GM12864 (cell line): ENCODE measurements around the gene EPHB3.

Source experiments
- DNase-seq: peaks from one replicate; pipeline ENCODE4 v3.0.0-alpha.2; 2011; ENCODE audit warnings: low read depth
- H3K4me3 ChIP-seq: 2 replicates; pipeline ENCODE4 v1.5.1; 2011; ENCODE audit warnings: mild to moderate bottlenecking, low read depth, low read length, control low read depth
- TF ChIP-seq, protein P1 (sequence below): IDR thresholded peaks from 2 replicates; pipeline ENCODE4 v1.5.1; 2011; ENCODE audit warnings: low read depth, mild to moderate bottlenecking, moderate library complexity, low read length, control low read depth, inconsistent platforms; ENCODE audit errors: missing control alignments

The EPHB3 gene

DNA sequence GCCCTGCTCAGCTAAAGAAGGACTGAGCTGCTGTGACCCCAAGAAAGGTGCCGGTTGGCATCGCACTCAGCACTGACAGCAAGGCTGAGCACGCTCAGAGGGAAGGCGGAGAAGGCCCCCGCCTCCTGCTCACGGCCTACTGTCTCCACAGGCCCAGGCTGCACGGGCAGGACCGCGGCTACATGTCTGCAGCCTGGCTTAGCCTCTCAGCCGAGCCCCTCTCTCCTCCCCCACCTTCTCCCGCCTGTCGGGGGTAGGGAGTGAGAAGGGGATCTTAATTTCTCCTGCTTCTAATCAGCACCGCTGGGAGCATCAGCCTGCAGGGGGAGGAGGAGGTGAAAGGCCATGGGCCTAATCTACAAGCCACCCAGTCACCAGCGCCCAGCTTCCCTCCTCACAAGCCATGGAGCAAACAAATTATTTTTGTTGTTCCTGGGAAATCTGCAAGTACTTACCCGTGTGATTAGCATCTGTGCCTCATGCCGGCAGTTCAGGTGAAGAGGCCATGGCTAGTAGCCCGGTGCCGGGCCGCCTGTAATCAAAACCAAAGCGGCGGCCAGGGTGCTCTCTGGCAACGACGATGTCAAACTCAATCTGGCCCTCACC is 68.1 kb downstream of the EPHB3 start:
- TF ChIP-seq, protein P1, sequence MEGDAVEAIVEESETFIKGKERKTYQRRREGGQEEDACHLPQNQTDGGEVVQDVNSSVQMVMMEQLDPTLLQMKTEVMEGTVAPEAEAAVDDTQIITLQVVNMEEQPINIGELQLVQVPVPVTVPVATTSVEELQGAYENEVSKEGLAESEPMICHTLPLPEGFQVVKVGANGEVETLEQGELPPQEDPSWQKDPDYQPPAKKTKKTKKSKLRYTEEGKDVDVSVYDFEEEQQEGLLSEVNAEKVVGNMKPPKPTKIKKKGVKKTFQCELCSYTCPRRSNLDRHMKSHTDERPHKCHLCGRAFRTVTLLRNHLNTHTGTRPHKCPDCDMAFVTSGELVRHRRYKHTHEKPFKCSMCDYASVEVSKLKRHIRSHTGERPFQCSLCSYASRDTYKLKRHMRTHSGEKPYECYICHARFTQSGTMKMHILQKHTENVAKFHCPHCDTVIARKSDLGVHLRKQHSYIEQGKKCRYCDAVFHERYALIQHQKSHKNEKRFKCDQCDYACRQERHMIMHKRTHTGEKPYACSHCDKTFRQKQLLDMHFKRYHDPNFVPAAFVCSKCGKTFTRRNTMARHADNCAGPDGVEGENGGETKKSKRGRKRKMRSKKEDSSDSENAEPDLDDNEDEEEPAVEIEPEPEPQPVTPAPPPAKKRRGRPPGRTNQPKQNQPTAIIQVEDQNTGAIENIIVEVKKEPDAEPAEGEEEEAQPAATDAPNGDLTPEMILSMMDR = no peak
- DNase-seq = no peak
- no peak overlapping the region for H3K4me3 ChIP-seq

DNA sequence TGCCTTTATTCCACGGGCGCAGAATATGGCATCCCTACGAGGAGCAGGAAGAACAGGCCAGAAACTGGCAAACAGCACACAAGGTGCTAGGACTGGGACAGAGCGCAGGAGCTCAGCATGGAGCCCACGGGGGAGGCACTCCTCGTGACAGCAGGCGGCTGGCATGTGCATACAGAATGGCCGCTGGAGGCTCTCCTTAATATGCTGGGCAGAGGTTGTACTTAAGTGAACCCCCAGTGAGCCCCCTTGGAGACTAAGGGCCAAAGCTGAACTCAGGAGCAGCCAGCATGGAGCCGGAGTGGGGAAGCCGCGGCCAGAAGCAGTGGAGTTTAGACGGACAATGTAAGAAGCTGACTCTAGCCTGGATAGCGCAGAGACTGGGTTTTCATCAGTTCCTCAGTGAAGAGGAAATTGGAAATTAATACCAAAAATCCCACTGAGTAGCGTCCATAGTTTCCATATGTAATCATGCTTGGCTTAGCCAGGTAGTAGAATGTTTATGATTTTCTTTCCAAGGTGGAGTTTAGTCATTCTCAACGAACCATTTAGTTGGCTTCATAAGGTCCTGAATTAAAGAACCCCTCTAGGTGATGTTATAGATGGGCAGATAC is 69.4 kb downstream of the EPHB3 start:
- DNase-seq = no peak
- no peak overlapping the region for H3K4me3 ChIP-seq
- TF ChIP-seq, protein P1 = no peak

DNA sequence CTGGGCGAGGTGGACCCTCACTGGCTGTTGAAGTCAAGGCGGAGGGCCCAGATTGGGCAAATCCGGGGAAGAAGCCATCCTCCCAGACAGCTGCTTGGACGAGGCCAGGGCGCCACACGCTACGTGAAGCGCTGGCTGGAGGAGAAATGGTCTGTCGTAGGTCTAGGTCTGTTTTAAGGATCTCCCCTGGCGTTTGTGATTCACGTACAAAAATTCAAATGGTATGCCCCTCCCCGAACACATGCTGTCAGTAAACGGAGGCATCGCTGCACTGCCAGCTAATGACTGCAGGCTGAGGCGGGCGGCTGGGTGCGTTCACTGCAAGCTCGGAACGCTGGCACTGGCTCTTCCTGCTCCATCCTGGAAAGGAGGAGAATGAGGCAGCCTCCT is 69.9 kb downstream of the EPHB3 start:
- no peak for DNase-seq
- TF ChIP-seq, protein P1 = no peak

More for the DNA sequence above, 69.9 kb downstream of the EPHB3 start:
- no peak overlapping the region for H3K4me3 ChIP-seq
